ENCODE results near the gene GRK3. TPM values are rescaled to one million over a fixed set of nuclear protein-coding genes. Genes with fewer than 3 reads are reported as not detected.

The GRK3 gene
- total RNA-seq, 1 donor from 2014 or later, result 74.9 TPM

DNA sequence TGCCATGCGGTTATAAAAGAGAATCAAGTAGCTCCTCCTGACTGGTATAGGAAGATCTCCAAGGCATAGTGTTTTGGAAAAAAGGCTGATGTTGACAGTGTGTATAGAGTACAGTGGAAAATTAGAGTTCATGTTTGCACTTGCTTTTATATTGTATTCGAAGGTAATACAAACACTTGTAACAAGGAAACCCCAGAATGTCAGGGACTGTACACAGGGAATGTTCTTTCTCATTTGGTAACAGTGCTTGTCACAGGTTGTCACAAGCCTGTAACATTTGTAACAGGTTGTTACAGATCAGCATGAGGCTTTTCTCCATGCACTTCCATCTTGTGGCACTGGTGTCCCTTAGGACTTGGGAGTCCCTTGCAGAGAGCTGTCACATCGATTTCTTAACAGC is 64.0 kb downstream of the GRK3 start:
- no peak overlapping the region for H3K27ac ChIP-seq
- H3K9me3 ChIP-seq, result no peaks in the 10 kb centered on the region
- intact Hi-C loops (cut with DNase I), result no loop called here
- H3K4me1 ChIP-seq, result peaks cover 0 to 3% of the 10 kb centered on the region in 2 donors
- no peak overlapping the region for H3K4me3 ChIP-seq
- H3K36me3 ChIP-seq, result no peaks in the 10 kb centered on the region
- H3K27me3 ChIP-seq, result no peaks in the 10 kb centered on the region
- TF ChIP-seq, protein P1, sequence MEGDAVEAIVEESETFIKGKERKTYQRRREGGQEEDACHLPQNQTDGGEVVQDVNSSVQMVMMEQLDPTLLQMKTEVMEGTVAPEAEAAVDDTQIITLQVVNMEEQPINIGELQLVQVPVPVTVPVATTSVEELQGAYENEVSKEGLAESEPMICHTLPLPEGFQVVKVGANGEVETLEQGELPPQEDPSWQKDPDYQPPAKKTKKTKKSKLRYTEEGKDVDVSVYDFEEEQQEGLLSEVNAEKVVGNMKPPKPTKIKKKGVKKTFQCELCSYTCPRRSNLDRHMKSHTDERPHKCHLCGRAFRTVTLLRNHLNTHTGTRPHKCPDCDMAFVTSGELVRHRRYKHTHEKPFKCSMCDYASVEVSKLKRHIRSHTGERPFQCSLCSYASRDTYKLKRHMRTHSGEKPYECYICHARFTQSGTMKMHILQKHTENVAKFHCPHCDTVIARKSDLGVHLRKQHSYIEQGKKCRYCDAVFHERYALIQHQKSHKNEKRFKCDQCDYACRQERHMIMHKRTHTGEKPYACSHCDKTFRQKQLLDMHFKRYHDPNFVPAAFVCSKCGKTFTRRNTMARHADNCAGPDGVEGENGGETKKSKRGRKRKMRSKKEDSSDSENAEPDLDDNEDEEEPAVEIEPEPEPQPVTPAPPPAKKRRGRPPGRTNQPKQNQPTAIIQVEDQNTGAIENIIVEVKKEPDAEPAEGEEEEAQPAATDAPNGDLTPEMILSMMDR (IDR thresholded peaks at IDR 0.05), result no peak
- no peak for DNase-seq (ENCODE audit: low spot score in 2 of 2)

DNA sequence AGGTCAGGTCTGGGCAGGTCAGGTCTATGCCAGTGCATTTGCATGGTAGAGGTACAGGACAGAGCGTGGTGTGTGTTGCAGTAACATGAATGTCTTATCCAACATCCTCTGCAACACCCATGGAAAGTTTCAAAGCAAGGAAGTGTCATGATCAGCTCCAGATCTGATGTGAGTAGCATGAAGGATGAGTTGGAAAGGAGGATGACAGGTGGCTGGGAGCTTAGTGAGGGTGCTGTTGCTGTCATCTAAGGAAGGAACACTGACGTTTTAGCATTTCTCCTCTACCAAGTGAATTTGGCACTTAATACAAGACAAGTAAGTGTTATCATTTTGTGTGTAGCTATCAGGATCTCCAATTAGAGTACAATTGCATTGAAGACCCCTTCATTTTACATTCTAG is 65.1 kb downstream of the GRK3 start:
- no peak for DNase-seq (ENCODE audit: low spot score in 2 of 2)
- Histone ChIP-seq H3K4me3 (no peak overlapping the region), H3K9me3 (no peaks in the 10 kb centered on the region), H3K36me3 (no peaks in the 10 kb centered on the region), H3K27me3 (no peaks in the 10 kb centered on the region), H3K4me1 (peaks cover 0 to 3% of the 10 kb centered on the region in 2 donors), H3K27ac (no peak overlapping the region)
- TF ChIP-seq, protein P1 (IDR thresholded peaks at IDR 0.05), result no peak
- intact Hi-C loops (cut with DNase I), result no loop called here

DNA sequence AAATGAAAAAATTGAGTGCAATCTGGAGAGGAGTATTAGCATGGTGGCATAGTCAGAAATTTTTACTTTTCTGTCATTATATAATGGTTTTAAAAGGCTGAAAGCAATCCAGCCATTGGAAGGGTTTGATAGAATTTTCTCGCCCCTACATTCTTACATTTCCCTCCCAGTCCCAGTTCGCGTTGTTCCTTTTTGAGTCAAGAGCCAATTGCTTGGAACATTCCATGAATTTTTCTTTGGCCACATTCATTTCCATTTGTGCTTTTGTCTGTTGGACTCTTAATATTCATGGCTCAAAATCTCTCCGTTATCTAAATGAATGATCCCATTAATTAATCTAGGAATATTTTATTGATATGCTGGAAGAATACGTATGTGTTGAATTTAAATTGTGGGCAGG is 66.0 kb downstream of the GRK3 start:
- DNase-seq (ENCODE audit: low spot score in 2 of 2), result no peak
- H3K9me3 ChIP-seq, result no peaks in the 10 kb centered on the region
- no peak overlapping the region for H3K27ac ChIP-seq
- intact Hi-C loops (cut with DNase I), result no loop called here
- H3K27me3 ChIP-seq, result no peaks in the 10 kb centered on the region
- TF ChIP-seq, protein P1 (IDR thresholded peaks at IDR 0.05), result no peak
- H3K4me1 ChIP-seq, result peaks cover 0 to 3% of the 10 kb centered on the region in 2 donors
- no peaks in the 10 kb centered on the region for H3K36me3 ChIP-seq
- no peak overlapping the region for H3K4me3 ChIP-seq

DNA sequence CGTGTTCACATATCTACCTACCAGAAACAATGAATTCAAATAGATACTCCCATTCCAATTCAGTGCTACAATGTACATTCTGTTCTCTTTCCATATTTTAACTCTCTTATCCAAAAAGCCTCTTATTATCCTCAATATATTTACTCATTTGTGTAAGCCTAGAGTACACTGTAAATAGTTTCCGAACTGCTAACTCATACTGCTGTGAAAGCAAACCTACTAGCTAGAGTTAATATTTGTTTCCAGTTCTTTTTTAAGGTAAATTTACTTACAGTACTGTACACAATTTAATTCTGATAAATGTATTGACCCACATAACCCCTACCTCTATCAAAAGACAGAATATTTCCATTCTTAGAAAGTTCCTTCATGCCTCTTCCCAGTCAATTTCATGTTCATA is 71.8 kb downstream of the GRK3 start:
- no peaks in the 10 kb centered on the region for H3K36me3 ChIP-seq
- H3K27me3 ChIP-seq, result no peaks in the 10 kb centered on the region
- H3K9me3 ChIP-seq, result peaks cover 0 to 9% of the 10 kb centered on the region in 2 donors
- DNase-seq (ENCODE audit: low spot score in 2 of 2), result no peak
- no peak overlapping the region for H3K27ac ChIP-seq
- no peaks in the 10 kb centered on the region for H3K4me1 ChIP-seq
- no peak overlapping the region for H3K4me3 ChIP-seq
- TF ChIP-seq, protein P1 (IDR thresholded peaks at IDR 0.05), result no peak
- intact Hi-C loops (cut with DNase I), result no loop called here

GRCh38 chr22:25637032-25637431 is 72.6 kb downstream of the GRK3 start:
- no peaks in the 10 kb centered on the region for H3K36me3 ChIP-seq
- H3K4me3 ChIP-seq, result no peak overlapping the region
- no peak overlapping the region for H3K27ac ChIP-seq
- DNase-seq (ENCODE audit: low spot score in 2 of 2), result no peak
- H3K9me3 ChIP-seq, result peaks cover 0 to 9% of the 10 kb centered on the region in 2 donors
- TF ChIP-seq, protein P1 (IDR thresholded peaks at IDR 0.05), result no peak
- no peaks in the 10 kb centered on the region for H3K4me1 ChIP-seq
- no peaks in the 10 kb centered on the region for H3K27me3 ChIP-seq
- intact Hi-C loops (cut with DNase I), result no loop called here

GRCh38 chr22:25637672-25638071 is 73.2 kb downstream of the GRK3 start:
- DNase-seq (ENCODE audit: low spot score in 2 of 2), result no peak
- Histone ChIP-seq H3K4me1 (no peaks in the 10 kb centered on the region), H3K27me3 (no peaks in the 10 kb centered on the region), H3K27ac (no peak overlapping the region), H3K36me3 (no peaks in the 10 kb centered on the region), H3K4me3 (no peak overlapping the region), H3K9me3 (peaks cover 0 to 9% of the 10 kb centered on the region in 2 donors)
- TF ChIP-seq, protein P1 (IDR thresholded peaks at IDR 0.05), result no peak
- intact Hi-C loops (cut with DNase I), result no loop called here

All from ascending aorta (tissue), 2 donors.